ENCODE measurements around the gene EPHB6.
A peak's percentile ranks its signal among the peaks of the same experiment; 100 is the strongest.

Gene EPHB6

DNA sequence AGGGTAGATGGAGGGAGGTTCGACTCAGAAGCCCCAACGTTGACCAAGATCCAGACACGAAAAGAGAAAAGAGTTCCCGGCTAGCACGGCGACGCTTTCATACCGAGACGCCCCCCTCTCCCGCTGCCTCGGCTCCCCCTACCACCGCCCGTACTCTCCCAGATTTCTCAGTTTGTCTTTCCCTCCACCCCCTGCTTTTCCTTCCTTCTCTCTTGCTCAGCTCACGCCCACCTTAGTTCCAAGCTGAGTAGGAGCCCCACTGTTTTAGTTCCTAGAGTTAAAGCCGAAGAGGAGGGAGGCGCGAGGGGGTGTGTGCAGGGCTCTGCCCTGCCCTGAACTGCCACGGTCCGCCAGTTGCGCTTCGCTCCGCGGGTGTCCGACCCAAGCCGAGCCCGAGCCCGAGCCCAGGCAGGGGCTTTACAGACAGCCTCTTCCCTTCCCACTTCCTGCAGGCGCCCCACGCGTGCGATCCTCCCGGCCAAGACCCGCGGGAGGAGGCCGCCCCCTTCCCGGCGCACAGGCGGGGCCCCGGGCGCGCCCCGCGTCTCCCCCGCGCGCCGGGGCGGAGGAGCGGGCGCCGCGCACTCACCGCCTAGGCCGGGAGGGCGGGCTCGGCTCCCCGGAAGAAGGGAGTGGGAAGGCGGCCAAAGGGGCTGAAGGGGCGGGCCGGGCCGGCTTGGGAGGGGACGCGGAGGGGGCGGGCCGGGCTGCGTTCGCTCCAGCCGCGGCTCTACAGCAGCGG lies at the start of gene EPHB6:
TSS of gene EPHB6 (plus strand) at position 705 of the 742 bp plus-strand sequence. CDS start 8,152 bp downstream, outside the sequence.
- CTCF ChIA-PET = interaction anchor here (0.6 to 3.1 kb wide), 7 partner anchors 11 to 361 kb away, joined by 3 to 13 read pairs (median 3); no protein-coding TSS in a partner anchor
- POLR2A ChIA-PET (ENCODE audit: low non-redundant PET) = no interaction called here
- DNase-seq (ENCODE audit: low spot score) = peak; percentile 49
- TF ChIP-seq, protein P1, sequence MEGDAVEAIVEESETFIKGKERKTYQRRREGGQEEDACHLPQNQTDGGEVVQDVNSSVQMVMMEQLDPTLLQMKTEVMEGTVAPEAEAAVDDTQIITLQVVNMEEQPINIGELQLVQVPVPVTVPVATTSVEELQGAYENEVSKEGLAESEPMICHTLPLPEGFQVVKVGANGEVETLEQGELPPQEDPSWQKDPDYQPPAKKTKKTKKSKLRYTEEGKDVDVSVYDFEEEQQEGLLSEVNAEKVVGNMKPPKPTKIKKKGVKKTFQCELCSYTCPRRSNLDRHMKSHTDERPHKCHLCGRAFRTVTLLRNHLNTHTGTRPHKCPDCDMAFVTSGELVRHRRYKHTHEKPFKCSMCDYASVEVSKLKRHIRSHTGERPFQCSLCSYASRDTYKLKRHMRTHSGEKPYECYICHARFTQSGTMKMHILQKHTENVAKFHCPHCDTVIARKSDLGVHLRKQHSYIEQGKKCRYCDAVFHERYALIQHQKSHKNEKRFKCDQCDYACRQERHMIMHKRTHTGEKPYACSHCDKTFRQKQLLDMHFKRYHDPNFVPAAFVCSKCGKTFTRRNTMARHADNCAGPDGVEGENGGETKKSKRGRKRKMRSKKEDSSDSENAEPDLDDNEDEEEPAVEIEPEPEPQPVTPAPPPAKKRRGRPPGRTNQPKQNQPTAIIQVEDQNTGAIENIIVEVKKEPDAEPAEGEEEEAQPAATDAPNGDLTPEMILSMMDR (conservative IDR thresholded peaks at IDR 0.05; ENCODE audit: low read depth) = no peak
- H3K27ac ChIP-seq = peak within 1 kb of the TSS; percentile 97

- TF ChIP-seq, protein P1 (conservative IDR thresholded peaks at IDR 0.05; ENCODE audit: low read depth) = no peak
- no peak for DNase-seq (ENCODE audit: low spot score)
- ChIA-PET POLR2A (ENCODE audit: low non-redundant PET) (no interaction called here), CTCF (no interaction called here)
- no peak overlapping the region for H3K27ac ChIP-seq
These were observed 49.4 kb upstream of the EPHB6 start for GRCh38 chr7:142805350-142806021.

- ChIA-PET POLR2A (ENCODE audit: low non-redundant PET) (no interaction called here), CTCF (interaction anchor here (0.5 kb wide), 1 partner anchor 159 kb away, joined by 3 read pairs; no protein-coding TSS in a partner anchor)
- TF ChIP-seq, protein P1 (conservative IDR thresholded peaks at IDR 0.05; ENCODE audit: low read depth) = no peak
- DNase-seq (ENCODE audit: low spot score) = no peak
- no peak overlapping the region for H3K27ac ChIP-seq
These were observed 48.9 kb upstream of the EPHB6 start for GRCh38 chr7:142806022-142806356.

DNA sequence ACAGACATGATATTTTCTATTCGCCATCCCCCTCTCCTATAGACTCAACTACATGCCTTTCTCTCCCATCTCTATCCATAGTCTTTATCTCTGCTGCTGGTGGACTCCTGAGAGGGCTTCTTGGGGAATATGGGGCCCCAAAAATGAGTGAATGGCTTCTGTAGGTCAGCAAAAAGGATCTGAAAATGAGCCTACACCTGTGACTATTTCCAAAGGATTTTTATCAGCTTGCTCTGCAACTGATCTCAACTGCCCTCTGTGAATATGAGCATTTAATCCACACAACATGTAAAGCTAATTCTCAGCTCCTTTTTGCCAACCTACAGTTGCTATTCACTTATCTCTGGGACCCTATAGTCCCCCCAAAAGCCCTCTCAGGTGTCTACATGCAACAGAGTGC lies 47.9 kb upstream of the EPHB6 start:
- ChIA-PET CTCF (interaction anchor here (0.6 kb wide), 1 partner anchor 311 kb away, joined by 3 read pairs; no protein-coding TSS in a partner anchor), POLR2A (ENCODE audit: low non-redundant PET) (no interaction called here)
- TF ChIP-seq, protein P1 (conservative IDR thresholded peaks at IDR 0.05; ENCODE audit: low read depth) = no peak
- H3K27ac ChIP-seq = no peak overlapping the region
- DNase-seq (ENCODE audit: low spot score) = no peak

- H3K27ac ChIP-seq = no peak overlapping the region
- TF ChIP-seq, protein P1 (conservative IDR thresholded peaks at IDR 0.05; ENCODE audit: low read depth) = no peak
- ChIA-PET POLR2A (ENCODE audit: low non-redundant PET) (no interaction called here), CTCF (interaction anchor here (1.4 kb wide), 1 partner anchor 25 kb away, joined by 5 read pairs; no protein-coding TSS in a partner anchor)
- no peak for DNase-seq (ENCODE audit: low spot score)
These were observed 46.9 kb upstream of the EPHB6 start for GRCh38 chr7:142807855-142808460.

DNA sequence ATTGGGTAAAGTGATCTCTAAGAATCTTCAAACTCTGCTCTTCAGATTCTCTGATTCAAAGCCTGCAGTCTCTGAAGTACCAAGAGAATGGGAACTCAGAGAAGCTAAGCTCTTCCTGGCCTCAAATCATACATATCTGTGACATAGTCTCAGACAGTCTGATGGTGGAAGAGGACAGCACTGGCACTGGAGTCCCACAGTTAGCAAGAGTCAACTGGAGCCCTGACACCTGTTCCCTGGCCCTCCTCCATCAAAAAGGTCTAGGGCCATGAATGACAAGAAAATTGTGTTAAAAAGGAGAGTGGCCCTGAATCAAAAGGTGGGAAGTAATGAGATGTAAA lies 46.4 kb upstream of the EPHB6 start:
- DNase-seq (ENCODE audit: low spot score) = no peak
- CTCF ChIA-PET = interaction anchor here (1.4 kb wide), 1 partner anchor 25 kb away, joined by 5 read pairs; no protein-coding TSS in a partner anchor
- H3K27ac ChIP-seq = no peak overlapping the region
- POLR2A ChIA-PET (ENCODE audit: low non-redundant PET) = no interaction called here
- TF ChIP-seq, protein P1 (conservative IDR thresholded peaks at IDR 0.05; ENCODE audit: low read depth) = no peak

Data from RWPE1 (cell line).